Spleen (tissue), 7 donors: ENCODE data around the gene FAM237B.

Experiments used
- POLR2A ChIP-seq, 3 donors: fragments of 450-650 bp; IDR thresholded peaks; one replicate each; pipeline ENCODE4 v1.5.1; 2017; ENCODE audit warnings: antibody characterized with exemption in 3 of 3, mild to moderate bottlenecking in 1 of 3
- POLR2AphosphoS5 ChIP-seq, 3 donors: sonication (generic); formaldehyde crosslinking; IDR thresholded peaks; one replicate each; pipeline ENCODE4 v1.5.1; 2017; ENCODE audit warnings: antibody characterized with exemption in 3 of 3
- TF ChIP-seq, protein P1 (sequence below), 11 experiments: fragments of 200-600 bp in 7 of 11; fragments of 450-650 bp in 4 of 11; sonication (generic) in 4 of 11; IDR thresholded peaks in 8 of 11; conservative IDR thresholded peaks in 3 of 11; 1 replicate in 7 of 11; 2 replicates in 4 of 11; pipeline versions ENCODE4 v1.4.0 to v1.8.0; 2016 to 2021; ENCODE audit warnings: antibody characterized with exemption in 11 of 11, inconsistent platforms in 4 of 11, mild to moderate bottlenecking in 1 of 11
- donor health status: DM: no; HTN: no; CAD: no; lungs with moderate emphysema.
- donor health status: DM: no; HTN: no; CAD: no.
- donor health status: DM: no; HTN: no; CAD: no.

DNA sequence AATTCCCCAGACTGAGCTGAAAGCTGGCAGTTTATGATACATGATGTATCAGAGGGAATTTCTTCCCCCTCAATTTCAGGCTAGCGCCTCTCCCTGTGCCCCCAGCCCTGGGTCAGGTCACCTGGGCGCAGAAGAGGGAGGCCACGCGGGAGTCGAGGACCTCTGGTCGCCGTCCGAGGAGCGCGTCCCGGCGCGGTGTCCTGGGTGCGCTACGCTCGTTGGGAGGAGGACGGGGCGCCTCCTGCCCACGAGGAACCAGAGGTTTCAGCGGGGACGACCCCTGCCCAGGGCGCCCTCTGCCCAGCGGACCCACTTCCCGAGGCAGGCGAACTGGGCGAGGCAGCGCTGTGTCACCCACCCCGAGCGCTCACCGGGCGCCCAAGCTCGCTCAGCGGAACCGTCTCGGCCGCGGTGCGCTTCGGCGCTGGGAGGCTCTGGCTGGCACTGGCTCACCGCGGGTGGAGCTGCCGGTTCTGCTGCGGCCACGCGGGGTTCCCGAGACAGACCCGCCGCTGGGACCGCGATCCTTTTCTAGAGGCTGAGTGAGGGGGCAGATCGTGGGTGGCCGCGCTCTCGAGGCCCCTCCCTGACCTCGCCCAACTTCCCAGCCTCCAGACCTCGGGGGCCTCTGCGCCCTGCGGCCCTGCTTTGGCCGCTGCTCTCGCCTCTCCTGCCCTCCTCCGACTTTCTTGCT, at the start of gene FAM237B:
- TF ChIP-seq, protein P1, sequence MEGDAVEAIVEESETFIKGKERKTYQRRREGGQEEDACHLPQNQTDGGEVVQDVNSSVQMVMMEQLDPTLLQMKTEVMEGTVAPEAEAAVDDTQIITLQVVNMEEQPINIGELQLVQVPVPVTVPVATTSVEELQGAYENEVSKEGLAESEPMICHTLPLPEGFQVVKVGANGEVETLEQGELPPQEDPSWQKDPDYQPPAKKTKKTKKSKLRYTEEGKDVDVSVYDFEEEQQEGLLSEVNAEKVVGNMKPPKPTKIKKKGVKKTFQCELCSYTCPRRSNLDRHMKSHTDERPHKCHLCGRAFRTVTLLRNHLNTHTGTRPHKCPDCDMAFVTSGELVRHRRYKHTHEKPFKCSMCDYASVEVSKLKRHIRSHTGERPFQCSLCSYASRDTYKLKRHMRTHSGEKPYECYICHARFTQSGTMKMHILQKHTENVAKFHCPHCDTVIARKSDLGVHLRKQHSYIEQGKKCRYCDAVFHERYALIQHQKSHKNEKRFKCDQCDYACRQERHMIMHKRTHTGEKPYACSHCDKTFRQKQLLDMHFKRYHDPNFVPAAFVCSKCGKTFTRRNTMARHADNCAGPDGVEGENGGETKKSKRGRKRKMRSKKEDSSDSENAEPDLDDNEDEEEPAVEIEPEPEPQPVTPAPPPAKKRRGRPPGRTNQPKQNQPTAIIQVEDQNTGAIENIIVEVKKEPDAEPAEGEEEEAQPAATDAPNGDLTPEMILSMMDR (IDR thresholded peaks at IDR 0.05 in 8 of 11, conservative IDR thresholded peaks at IDR 0.05 in 3 of 11), result no peak
- TF ChIP-seq POLR2AphosphoS5 (IDR thresholded peaks at IDR 0.05) (no peak), POLR2A (IDR thresholded peaks at IDR 0.05) (no peak)
